Kidney (tissue), 14 donors: ENCODE measurements around the gene TPRA1. TPM values are rescaled to one million over a fixed set of nuclear protein-coding genes. Genes with fewer than 3 reads are reported as not detected.
A peak's percentile ranks its signal among the peaks of the same experiment; 100 is the strongest.

Experiments used
- DNase-seq, 5 donors: peaks; one replicate each; pipeline ENCODE4 v3.0.0-alpha.2; 2013 to 2020
- FAIRE-seq: peaks from 2 replicates; lab custom pipeline; 2012; peaks lifted over from hg19 to GRCh38; lab: Jason Lieb, UNC
- H3K27ac ChIP-seq, 2 donors: one replicate each; pipeline ENCODE4 v1.7.0; 2013; ENCODE audit warnings: low read depth in 2 of 2, low read length in 2 of 2, inconsistent platforms in 1 of 2
- H3K27me3 ChIP-seq: one replicate; pipeline ENCODE4 v1.7.1; 2013; ENCODE audit warnings: low read length, inconsistent platforms; ENCODE audit not compliant: control insufficient read depth, insufficient read depth
- H3K36me3 ChIP-seq, 3 donors: one replicate each; pipeline versions ENCODE4 v1.7.0 to v1.7.1; 2013; ENCODE audit warnings: low read length in 3 of 3, control low read depth in 1 of 3, inconsistent platforms in 1 of 3; ENCODE audit not compliant: insufficient read depth in 3 of 3, control insufficient read depth in 2 of 3
- H3K4me1 ChIP-seq, 3 donors: one replicate each; pipeline versions ENCODE4 v1.7.0 to v1.7.1; 2013; ENCODE audit warnings: low read length in 3 of 3, inconsistent platforms in 1 of 3, low read depth in 1 of 3; ENCODE audit not compliant: control insufficient read depth in 2 of 3, insufficient read depth in 2 of 3
- H3K4me3 ChIP-seq, 3 donors: one replicate each; pipeline versions ENCODE4 v1.7.0 to v1.8.1; 2013; ENCODE audit warnings: low read length in 3 of 3, control low read depth in 1 of 3, inconsistent platforms in 1 of 3
- H3K9ac ChIP-seq, 3 donors: one replicate each; pipeline versions ENCODE4 v1.7.0 to v1.7.1; 2013; ENCODE audit warnings: low read length in 3 of 3, control low read depth in 1 of 3, inconsistent platforms in 1 of 3
- H3K9me3 ChIP-seq, 3 donors: one replicate each; pipeline versions ENCODE4 v1.7.0 to v1.7.1; 2013; ENCODE audit warnings: low read length in 3 of 3, control low read depth in 1 of 3, inconsistent platforms in 1 of 3; ENCODE audit not compliant: control insufficient read depth in 2 of 3, insufficient read depth in 1 of 3
- CTCF ChIP-seq: IDR thresholded peaks from 3 replicates; pipeline ENCODE4 v1.5.1; 2012; ENCODE audit warnings: mild to moderate bottlenecking, moderate library complexity, borderline replicate concordance; ENCODE audit not compliant: insufficient read depth; ENCODE audit errors: extremely low read depth
- intact Hi-C: fragments of 100-400 bp; cut with DNase I; formaldehyde crosslinking; loops from one replicate; pipeline ENCODE4 v1.11.1; 2022
- polyA plus RNA-seq: library from polyadenylated mRNA; stranded (reverse); fragments of 350-450 nt; fragmentation: Illumina TruSeq; extraction: RNeasy Lipid Tissue Mini Kit (QIAGEN cat#74804); gene quantifications from one replicate; pipeline ENCODE4 v1.2.3, GENCODE V29; 2014; ENCODE audit warnings: low read depth, low replicate concordance; ENCODE audit not compliant: insufficient read depth
- total RNA-seq: library from RNA; stranded (reverse); fragmentation: NEBNext Ultra II Directional; extraction: Animal tissue kit (Norgen Biotek cat#: 25700); gene quantifications from one replicate; pipeline ENCODE4 v1.2.1, GENCODE V29; 2021
- donor health status: control.
- donor health status: control.
- donor health status: control.
- donor health status: control.
- donor health status: control.
- donor health status: DM: yes; HTN: yes; CAD: no.
- donor health status: Normal renal cell carcinoma (clear cell type).

Gene TPRA1
- total and polyA plus RNA-seq, 2 donors from 2014 or later = 35.4 to 36.4 TPM

GRCh38 chr3:127629467-127630403, 39.2 kb upstream of the TPRA1 start:
- Histone ChIP-seq H3K9me3 (no peaks in the 10 kb centered on the region), H3K27me3 (peaks cover 4% of the 10 kb centered on the region), H3K4me1 (peaks cover 3 to 14% (median 3%) of the 10 kb centered on the region in 3 donors), H3K27ac (no peak overlapping the region), H3K36me3 (no peaks in the 10 kb centered on the region), H3K4me3 (peak overlapping the region in 2 of 3 donors; percentile 56 to 64), H3K9ac (peak overlapping the region in 1 of 3 donors; percentile 55)
- FAIRE-seq (no peak), DNase-seq (peak in 4 of 5 donors; percentile 27 to 73 (median 42))
- intact Hi-C loops = no loop called here
- no peak for TF ChIP-seq CTCF

- H3K27me3 ChIP-seq = peaks cover 4% of the 10 kb centered on the region
- peak within 1 kb of the TSS in 2 of 3 donors; percentile 56 to 64 for H3K4me3 ChIP-seq
- FAIRE-seq (no peak), DNase-seq (peak in 4 of 5 donors; percentile 71 to 85 (median 78))
- no peak for TF ChIP-seq CTCF
- H3K27ac ChIP-seq = no peak within 1 kb of the TSS
- H3K36me3 ChIP-seq = no peaks in the 10 kb centered on the region
- intact Hi-C loops = no loop called here
- H3K9ac ChIP-seq = peak within 1 kb of the TSS in 1 of 3 donors; percentile 55
- H3K4me1 ChIP-seq = peaks cover 3 to 14% (median 3%) of the 10 kb centered on the region in 3 donors
- H3K9me3 ChIP-seq = no peaks in the 10 kb centered on the region
These were observed 38.4 kb upstream of the TPRA1 start, which contains the start of gene PODXL2 for GRCh38 chr3:127628788-127629466. Gene PODXL2, plus strand, starts transcription at chr3:127629185. Its CDS starts 35 bp downstream, at chr3:127629220.

GRCh38 chr3:127628426-127628787, 37.9 kb upstream of the TPRA1 start:
- H3K4me1 ChIP-seq = peaks cover 3 to 14% (median 3%) of the 10 kb centered on the region in 3 donors
- H3K27ac ChIP-seq = no peak overlapping the region
- no peaks in the 10 kb centered on the region for H3K9me3 ChIP-seq
- intact Hi-C loops = no loop called here
- TF ChIP-seq CTCF = no peak
- no peak overlapping the region for H3K9ac ChIP-seq
- DNase-seq (no peak), FAIRE-seq (no peak)
- peaks cover 4% of the 10 kb centered on the region for H3K27me3 ChIP-seq
- no peaks in the 10 kb centered on the region for H3K36me3 ChIP-seq
- H3K4me3 ChIP-seq = peak overlapping the region in 1 of 3 donors; percentile 17
